ENCODE data around the gene ZNF581.

The ZNF581 gene

GRCh38 chr19:55645512-55645881 lies 2.0 kb downstream of the ZNF581 start:
- DNase-seq (ENCODE audit: insufficient read length, low spot score) (no peak), FAIRE-seq (no peak)
- TF ChIP-seq, protein P1, sequence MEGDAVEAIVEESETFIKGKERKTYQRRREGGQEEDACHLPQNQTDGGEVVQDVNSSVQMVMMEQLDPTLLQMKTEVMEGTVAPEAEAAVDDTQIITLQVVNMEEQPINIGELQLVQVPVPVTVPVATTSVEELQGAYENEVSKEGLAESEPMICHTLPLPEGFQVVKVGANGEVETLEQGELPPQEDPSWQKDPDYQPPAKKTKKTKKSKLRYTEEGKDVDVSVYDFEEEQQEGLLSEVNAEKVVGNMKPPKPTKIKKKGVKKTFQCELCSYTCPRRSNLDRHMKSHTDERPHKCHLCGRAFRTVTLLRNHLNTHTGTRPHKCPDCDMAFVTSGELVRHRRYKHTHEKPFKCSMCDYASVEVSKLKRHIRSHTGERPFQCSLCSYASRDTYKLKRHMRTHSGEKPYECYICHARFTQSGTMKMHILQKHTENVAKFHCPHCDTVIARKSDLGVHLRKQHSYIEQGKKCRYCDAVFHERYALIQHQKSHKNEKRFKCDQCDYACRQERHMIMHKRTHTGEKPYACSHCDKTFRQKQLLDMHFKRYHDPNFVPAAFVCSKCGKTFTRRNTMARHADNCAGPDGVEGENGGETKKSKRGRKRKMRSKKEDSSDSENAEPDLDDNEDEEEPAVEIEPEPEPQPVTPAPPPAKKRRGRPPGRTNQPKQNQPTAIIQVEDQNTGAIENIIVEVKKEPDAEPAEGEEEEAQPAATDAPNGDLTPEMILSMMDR (IDR thresholded peaks at IDR 0.05; ENCODE audit: insufficient read depth, missing control alignments), result no peak

DNA sequence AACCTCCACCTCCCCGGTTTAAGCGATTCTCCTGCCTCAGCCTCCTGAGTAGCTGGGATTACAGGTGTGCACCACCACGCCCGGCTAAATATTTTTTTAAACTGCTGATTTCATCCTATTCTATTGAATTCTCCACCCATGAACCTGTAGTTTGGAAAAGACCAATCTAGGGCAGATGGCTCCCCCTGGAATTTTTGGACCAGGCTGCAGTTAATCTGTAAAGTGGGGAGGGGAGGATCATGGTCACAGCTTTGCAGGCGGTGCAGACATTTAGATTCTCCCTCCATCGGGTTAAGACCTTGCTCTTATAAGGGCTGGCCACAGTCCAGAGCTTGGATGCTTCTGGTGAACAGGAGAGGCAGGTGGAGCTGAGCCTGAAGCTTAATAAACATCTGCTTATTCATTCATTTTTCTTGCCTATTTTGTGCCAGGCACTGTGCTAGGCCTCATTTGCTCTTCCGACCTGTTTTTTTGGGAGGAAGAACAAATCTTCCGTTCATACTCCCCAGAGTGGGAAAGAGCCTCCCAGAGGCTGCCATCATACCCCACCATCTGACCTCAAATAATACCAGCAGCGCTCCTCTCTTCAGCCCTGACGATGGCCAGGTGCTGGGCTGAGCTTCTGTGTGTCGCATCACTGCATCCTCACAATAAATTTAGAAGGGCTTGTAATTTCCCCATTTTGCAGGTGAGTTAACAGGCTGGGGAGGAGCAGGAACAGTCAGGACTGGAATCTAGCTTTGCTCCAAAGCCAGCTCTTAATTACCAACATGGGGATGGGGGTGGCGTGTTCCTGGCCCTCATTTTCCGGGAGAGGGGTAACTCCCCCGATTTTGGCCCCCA lies 3.7 kb downstream of the ZNF581 start:
- DNase-seq (ENCODE audit: insufficient read length, low spot score) (no peak), FAIRE-seq (no peak)
- TF ChIP-seq, protein P1 (IDR thresholded peaks at IDR 0.05; ENCODE audit: insufficient read depth, missing control alignments), result peak; percentile 9

DNA sequence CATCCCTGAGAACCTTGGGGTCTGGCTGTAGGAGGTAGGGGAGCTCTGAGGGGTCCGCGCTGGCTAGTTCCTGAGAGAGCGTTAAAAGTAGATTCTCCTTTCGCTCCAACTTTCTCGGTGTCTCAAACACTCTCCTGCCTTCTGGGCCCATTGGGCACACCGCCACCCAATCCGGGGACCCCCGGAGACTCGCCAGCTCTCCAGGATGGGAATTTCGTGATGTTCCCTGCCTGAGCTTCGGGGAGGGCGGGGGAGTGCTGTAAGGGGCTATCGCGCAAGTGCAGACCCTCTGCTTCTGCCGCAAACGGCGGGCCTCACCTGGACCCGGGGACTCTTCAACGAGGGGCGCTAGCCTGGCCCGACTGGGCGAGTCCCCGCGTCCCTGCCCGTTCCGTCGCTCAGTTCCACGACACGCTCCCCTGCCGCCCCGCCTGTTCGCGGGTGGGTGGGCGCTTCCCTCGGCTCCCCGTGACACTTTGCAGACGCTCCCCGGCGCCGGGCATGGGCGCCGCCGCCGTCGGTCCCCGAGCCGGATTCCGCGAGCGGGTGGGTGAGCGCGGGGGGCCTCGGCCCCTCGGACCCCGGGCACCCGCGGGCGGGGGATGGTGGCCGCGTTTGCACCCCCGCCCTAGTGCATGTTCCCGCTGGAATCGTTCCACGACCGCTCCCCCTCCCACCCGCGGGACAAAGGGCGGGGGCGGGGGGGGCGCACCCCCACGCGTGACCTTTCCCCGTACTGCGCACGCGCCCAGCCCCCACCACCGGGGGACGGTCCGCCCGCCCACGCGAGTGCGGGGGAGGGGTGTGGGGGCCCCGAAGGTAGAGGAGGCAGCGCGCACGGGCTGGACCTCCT lies 4.5 kb downstream of the ZNF581 start, which contains the start of gene CCDC106:
Gene CCDC106, plus strand, starts transcription at position 481 of the 853 bp plus-strand sequence. CDS start 835 bp downstream, outside the sequence.
- DNase-seq (ENCODE audit: insufficient read length, low spot score), result peak; percentile 89
- TF ChIP-seq, protein P1 (IDR thresholded peaks at IDR 0.05; ENCODE audit: insufficient read depth, missing control alignments), result no peak
- FAIRE-seq, result no peak

DNA sequence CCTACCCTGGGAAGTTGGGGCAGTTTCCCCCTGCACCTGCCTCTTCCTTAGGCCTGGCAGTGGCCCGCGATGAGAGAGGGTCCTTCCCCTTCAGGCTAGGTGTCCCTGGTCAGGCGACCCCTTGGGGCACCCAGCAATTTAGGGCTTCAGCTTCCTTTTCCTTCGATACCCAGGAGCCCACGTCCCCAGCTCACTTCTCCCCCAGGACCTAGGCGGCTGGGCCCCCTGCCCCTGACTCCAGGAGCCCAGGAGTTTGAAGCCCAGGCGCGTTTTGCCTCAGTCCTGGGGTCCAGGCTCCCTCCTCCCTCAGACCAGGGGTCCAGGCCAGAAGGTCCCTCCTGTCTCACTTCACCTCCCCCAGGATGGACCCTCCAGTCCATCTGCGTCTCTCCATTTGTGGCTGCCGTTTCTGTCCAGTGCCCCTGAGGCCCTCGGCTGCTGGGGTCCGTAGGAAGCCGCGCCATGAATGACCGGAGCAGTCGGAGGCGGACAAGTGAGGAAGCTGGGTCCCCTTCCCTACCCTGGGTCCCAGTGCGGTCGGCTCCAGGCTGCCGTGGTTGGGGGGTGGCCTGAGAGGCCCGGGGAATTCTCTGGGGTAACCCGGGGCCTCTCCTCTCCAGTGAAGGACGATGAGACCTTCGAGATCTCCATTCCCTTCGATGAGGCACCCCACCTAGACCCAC lies 5.3 kb downstream of the ZNF581 start:
- DNase-seq (ENCODE audit: insufficient read length, low spot score), result no peak
- FAIRE-seq, result no peak
- TF ChIP-seq, protein P1 (IDR thresholded peaks at IDR 0.05; ENCODE audit: insufficient read depth, missing control alignments), result no peak

GRCh38 chr19:55649268-55650125 lies 6.0 kb downstream of the ZNF581 start:
- DNase-seq (ENCODE audit: insufficient read length, low spot score), result no peak
- no peak for FAIRE-seq
- TF ChIP-seq, protein P1 (IDR thresholded peaks at IDR 0.05; ENCODE audit: insufficient read depth, missing control alignments), result no peak

GRCh38 chr19:55650126-55650557 lies 6.7 kb downstream of the ZNF581 start:
- TF ChIP-seq, protein P1 (IDR thresholded peaks at IDR 0.05; ENCODE audit: insufficient read depth, missing control alignments), result no peak
- FAIRE-seq, result no peak
- no peak for DNase-seq (ENCODE audit: insufficient read length, low spot score)

All from D721Med (cell line).